Measurements from ENCODE around the gene CDC5L.
"Not testable (repeated sequence)": the region's sequence is repeated elsewhere in the genome, so short reads cannot be mapped to it uniquely, and the experiment has no call there.

- TF ChIP-seq CTCF (IDR thresholded peaks at IDR 0.05; ENCODE audit: low read length); EZH2 (IDR thresholded peaks at IDR 0.05; ENCODE audit: borderline replicate concordance, low read length): not testable (repeated sequence)
Observed at GRCh38 chr6:44350650-44350994, 36.9 kb upstream of the CDC5L start.

Data from OCI-LY1 (cell line).